Spleen (tissue), 7 donors: ENCODE data around the gene LCA5.

Experiments used
- POLR2A ChIP-seq, 3 donors: fragments of 450-650 bp; IDR thresholded peaks; one replicate each; pipeline ENCODE4 v1.5.1; 2017; ENCODE audit warnings: antibody characterized with exemption in 3 of 3, mild to moderate bottlenecking in 1 of 3
- TF ChIP-seq, protein P1 (sequence below), 11 experiments: fragments of 200-600 bp in 7 of 11; fragments of 450-650 bp in 4 of 11; sonication (generic) in 4 of 11; IDR thresholded peaks in 8 of 11; conservative IDR thresholded peaks in 3 of 11; 1 replicate in 7 of 11; 2 replicates in 4 of 11; pipeline versions ENCODE4 v1.4.0 to v1.8.0; 2016 to 2021; ENCODE audit warnings: antibody characterized with exemption in 11 of 11, inconsistent platforms in 4 of 11, mild to moderate bottlenecking in 1 of 11
- donor health status: DM: no; HTN: no; CAD: no; lungs with moderate emphysema.
- donor health status: DM: no; HTN: no; CAD: no.
- donor health status: DM: no; HTN: no; CAD: no.

DNA sequence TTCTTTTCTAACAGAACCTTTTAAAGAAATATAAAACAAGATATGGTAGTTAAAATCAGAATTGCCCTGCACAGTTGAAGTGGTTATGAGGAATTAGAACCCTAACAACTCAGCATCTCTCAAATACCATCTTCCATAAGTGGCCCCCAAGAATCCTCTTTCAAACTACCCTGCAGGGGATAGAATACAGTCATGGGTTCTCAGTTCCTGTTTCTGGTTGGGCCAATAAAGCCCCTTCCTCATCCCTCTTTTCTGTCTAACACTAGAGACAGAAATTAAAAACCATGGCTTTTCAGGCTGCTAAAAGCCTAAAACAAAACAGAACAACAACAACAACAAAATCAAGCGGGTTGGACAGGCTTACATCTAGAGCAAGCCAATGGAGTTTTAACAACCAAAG lies 6.7 kb upstream of the LCA5 start:
- TF ChIP-seq, protein P1, sequence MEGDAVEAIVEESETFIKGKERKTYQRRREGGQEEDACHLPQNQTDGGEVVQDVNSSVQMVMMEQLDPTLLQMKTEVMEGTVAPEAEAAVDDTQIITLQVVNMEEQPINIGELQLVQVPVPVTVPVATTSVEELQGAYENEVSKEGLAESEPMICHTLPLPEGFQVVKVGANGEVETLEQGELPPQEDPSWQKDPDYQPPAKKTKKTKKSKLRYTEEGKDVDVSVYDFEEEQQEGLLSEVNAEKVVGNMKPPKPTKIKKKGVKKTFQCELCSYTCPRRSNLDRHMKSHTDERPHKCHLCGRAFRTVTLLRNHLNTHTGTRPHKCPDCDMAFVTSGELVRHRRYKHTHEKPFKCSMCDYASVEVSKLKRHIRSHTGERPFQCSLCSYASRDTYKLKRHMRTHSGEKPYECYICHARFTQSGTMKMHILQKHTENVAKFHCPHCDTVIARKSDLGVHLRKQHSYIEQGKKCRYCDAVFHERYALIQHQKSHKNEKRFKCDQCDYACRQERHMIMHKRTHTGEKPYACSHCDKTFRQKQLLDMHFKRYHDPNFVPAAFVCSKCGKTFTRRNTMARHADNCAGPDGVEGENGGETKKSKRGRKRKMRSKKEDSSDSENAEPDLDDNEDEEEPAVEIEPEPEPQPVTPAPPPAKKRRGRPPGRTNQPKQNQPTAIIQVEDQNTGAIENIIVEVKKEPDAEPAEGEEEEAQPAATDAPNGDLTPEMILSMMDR (IDR thresholded peaks at IDR 0.05 in 8 of 11, conservative IDR thresholded peaks at IDR 0.05 in 3 of 11), result no peak
- no peak for TF ChIP-seq POLR2A (IDR thresholded peaks at IDR 0.05)
